Testis (tissue), 2 donors: Measurements from ENCODE around the gene MCC.

Source experiments
- CTCF ChIP-seq, 3 experiments: fragments of 450-650 bp in 2 of 3; fragments of 200-600 bp in 1 of 3; sonication (generic) in 1 of 3; IDR thresholded peaks; one replicate each; pipeline ENCODE4 v1.5.1; 2016 to 2019; ENCODE audit warnings: antibody characterized with exemption in 3 of 3, mild to moderate bottlenecking in 2 of 3, moderate library complexity in 1 of 3
- POLR2A ChIP-seq: fragments of 450-650 bp; IDR thresholded peaks from one replicate; pipeline ENCODE4 v1.6.1; 2017; ENCODE audit warnings: antibody characterized with exemption, mild to moderate bottlenecking, moderate library complexity

GRCh38 chr5:113495422-113495841 is 7.2 kb upstream of the MCC start:
- TF ChIP-seq CTCF (IDR thresholded peaks at IDR 0.05) (no peak), POLR2A (no peak)
